DND-41 (cell line): ENCODE data around the gene ZSCAN26.

Experiments used
- CTCF ChIP-seq: IDR thresholded peaks from 2 replicates; pipeline ENCODE4 v1.5.1; 2012; ENCODE audit warnings: borderline replicate concordance, low read length, moderate library complexity, mild to moderate bottlenecking; ENCODE audit not compliant: poor library complexity, severe bottlenecking; ENCODE audit errors: extremely low read depth
- EZH2 ChIP-seq: IDR thresholded peaks from 3 replicates; pipeline ENCODE4 v1.6.1; 2012; ENCODE audit warnings: borderline replicate concordance, low read depth, mild to moderate bottlenecking, moderate library complexity, low read length, inconsistent platforms; ENCODE audit not compliant: severe bottlenecking

- no peak for TF ChIP-seq CTCF
- no peak for TF ChIP-seq EZH2
These were observed 7.8 kb upstream of the ZSCAN26 start, which contains the start of gene NKAPL for GRCh38 chr6:28258877-28259777.
